ENCODE results near the gene DNM2. TPM values are rescaled to one million over a fixed set of nuclear protein-coding genes. Genes with fewer than 3 reads are reported as not detected.

The DNM2 gene
- total and polyA plus RNA-seq, 12 donors, result 78.9 to 206 (median 131) TPM

DNA sequence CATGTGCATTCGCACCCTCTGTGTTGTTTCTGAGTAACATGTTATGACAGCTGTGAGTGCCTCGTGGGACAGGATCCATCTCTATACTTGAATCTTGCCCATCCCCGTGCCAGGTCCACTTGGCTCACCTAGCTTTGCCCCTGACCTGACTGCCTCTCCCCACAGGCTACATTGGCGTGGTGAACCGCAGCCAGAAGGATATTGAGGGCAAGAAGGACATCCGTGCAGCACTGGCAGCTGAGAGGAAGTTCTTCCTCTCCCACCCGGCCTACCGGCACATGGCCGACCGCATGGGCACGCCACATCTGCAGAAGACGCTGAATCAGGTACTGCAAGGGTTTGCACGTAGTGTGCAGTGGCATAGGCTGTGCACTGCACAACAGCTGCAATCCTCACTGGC is 64.9 kb downstream of the DNM2 start:
- ATAC-seq, result peak; percentile 26 to 89 (median 71)
- peak; percentile 52 to 66 for DNase-seq
- Histone ChIP-seq H3K9me3 (no peaks in the 10 kb centered on the region), H3K27ac (peak overlapping the region in 8 of 10 donors; percentile 11 to 95 (median 45)), H3K36me3 (peaks cover 0 to 100% (median 61%) of the 10 kb centered on the region in 9 donors), H3K4me1 (peaks cover 0 to 74% (median 25%) of the 10 kb centered on the region in 9 donors), H3K4me3 (no peak overlapping the region), H3K27me3 (no peaks in the 10 kb centered on the region)
- 54 to 62% methylated on average over 13 of the region's 13 CpGs for WGBS, 2 donors
- TF ChIP-seq, protein P1, sequence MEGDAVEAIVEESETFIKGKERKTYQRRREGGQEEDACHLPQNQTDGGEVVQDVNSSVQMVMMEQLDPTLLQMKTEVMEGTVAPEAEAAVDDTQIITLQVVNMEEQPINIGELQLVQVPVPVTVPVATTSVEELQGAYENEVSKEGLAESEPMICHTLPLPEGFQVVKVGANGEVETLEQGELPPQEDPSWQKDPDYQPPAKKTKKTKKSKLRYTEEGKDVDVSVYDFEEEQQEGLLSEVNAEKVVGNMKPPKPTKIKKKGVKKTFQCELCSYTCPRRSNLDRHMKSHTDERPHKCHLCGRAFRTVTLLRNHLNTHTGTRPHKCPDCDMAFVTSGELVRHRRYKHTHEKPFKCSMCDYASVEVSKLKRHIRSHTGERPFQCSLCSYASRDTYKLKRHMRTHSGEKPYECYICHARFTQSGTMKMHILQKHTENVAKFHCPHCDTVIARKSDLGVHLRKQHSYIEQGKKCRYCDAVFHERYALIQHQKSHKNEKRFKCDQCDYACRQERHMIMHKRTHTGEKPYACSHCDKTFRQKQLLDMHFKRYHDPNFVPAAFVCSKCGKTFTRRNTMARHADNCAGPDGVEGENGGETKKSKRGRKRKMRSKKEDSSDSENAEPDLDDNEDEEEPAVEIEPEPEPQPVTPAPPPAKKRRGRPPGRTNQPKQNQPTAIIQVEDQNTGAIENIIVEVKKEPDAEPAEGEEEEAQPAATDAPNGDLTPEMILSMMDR (IDR thresholded peaks at IDR 0.05), result no peak
- intact Hi-C loops (cut with DNase I), result loop anchor here in 2 of 10 donors (1.0 to 5.0 kb wide), 2 partner anchors 65 kb away; partner anchors contain the start of gene DNM2 (in 1 of the 2)

DNA sequence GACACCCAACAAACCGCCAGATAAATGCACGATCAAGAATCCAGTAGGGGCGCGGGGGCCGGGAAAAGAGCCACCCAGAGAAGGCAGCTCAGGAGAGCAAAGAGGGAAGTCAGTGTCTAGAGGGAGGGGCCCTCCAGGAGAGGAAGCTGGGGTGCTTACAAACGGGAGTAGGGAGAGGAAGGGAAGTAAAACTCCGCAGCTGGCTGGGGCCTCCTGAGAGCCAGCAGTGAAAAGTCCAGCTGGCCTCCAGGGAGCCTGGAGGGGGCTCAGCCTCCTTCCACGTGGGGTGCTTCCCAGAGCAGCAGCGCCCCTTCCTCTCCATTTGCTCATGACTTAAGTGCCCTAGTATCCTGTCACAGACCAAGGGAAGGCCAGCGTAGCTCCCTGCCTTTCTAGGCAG is 66.4 kb downstream of the DNM2 start:
- peaks cover 0 to 100% (median 71%) of the 10 kb centered on the region in 9 donors for H3K36me3 ChIP-seq
- no peak overlapping the region for H3K4me3 ChIP-seq
- peak overlapping the region in 7 of 10 donors; percentile 22 to 95 (median 54) for H3K27ac ChIP-seq
- TF ChIP-seq, protein P1 (IDR thresholded peaks at IDR 0.05), result no peak
- peak; percentile 33 to 55 for DNase-seq
- H3K4me1 ChIP-seq, result peaks cover 0 to 61% (median 25%) of the 10 kb centered on the region in 9 donors
- intact Hi-C loops (cut with DNase I), result loop anchor here in 1 of 10 donors (5.0 kb wide), 1 partner anchor 67 kb away; the partner anchor contains the start of gene DNM2
- no peaks in the 10 kb centered on the region for H3K27me3 ChIP-seq
- ATAC-seq, result peak in 7 of 8 donors; percentile 29 to 59 (median 43)
- H3K9me3 ChIP-seq, result no peaks in the 10 kb centered on the region
- WGBS, 2 donors, result 59 to 61% methylated on average over 10 of the region's 10 CpGs

DNA sequence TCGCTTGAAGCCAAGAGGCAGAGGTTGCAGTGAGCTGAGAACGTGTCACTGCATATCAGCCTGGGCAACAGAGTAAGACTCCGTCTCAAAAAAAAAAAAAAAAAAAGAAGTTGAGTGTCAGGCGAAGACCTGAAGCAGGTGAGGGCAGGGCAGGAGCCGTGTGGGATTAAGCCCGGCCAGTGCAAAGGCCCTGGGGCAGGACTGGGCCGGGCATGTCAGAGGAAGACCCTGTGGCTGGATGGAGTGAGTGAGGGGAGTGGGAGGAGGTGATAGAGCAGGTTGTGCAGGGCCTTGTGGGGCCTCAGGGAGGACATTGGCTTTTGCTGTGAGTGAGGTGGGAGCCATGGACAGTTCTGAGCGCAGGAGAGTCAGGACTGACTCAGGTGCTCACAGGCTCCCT is 70.3 kb downstream of the DNM2 start:
- intact Hi-C loops (cut with DNase I), result no loop called here
- H3K27me3 ChIP-seq, result no peaks in the 10 kb centered on the region
- H3K4me3 ChIP-seq, result no peak overlapping the region
- H3K4me1 ChIP-seq, result peaks cover 0 to 22% (median 5%) of the 10 kb centered on the region in 9 donors
- WGBS, 2 donors, result 93 to 98% methylated on average over 8 of the region's 8 CpGs
- no peak overlapping the region for H3K27ac ChIP-seq
- no peaks in the 10 kb centered on the region for H3K9me3 ChIP-seq
- TF ChIP-seq, protein P1 (IDR thresholded peaks at IDR 0.05), result no peak
- ATAC-seq (no peak), DNase-seq (no peak)
- peaks cover 0 to 100% (median 86%) of the 10 kb centered on the region in 9 donors for H3K36me3 ChIP-seq

DNA sequence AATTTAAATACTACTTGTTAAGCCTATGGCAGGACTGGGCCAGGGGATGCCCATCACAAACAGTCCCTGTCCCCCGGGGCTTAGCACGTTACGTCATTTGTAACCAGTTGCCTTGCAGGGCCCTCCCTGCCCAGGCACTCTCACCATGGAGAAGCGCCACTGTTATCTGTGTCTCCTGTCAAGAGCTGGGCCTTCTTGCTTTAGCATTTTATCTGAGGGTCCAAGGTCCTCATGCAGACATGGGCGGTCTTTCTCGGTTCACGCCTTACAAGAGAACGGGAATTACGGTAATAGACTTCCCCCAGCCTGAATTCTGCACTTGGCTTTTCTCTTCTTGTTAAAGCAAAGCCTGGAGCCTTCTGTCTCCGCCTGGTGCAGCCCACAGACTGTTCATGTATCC is 72.0 kb downstream of the DNM2 start:
- H3K27me3 ChIP-seq, result no peaks in the 10 kb centered on the region
- TF ChIP-seq, protein P1 (IDR thresholded peaks at IDR 0.05), result no peak
- DNase-seq (no peak), ATAC-seq (no peak)
- H3K4me3 ChIP-seq, result no peak overlapping the region
- H3K27ac ChIP-seq, result no peak overlapping the region
- intact Hi-C loops (cut with DNase I), result loop anchor here in 1 of 10 donors (10.0 kb wide), 1 partner anchor 205 kb away; the partner anchor contains the start of gene AP1M2
- 86 to 89% methylated on average over 10 of the region's 10 CpGs for WGBS, 2 donors
- peaks cover 0 to 5% (median 0%) of the 10 kb centered on the region in 9 donors for H3K4me1 ChIP-seq
- no peaks in the 10 kb centered on the region for H3K9me3 ChIP-seq
- H3K36me3 ChIP-seq, result peaks cover 0 to 100% (median 89%) of the 10 kb centered on the region in 9 donors

Measured in heart right ventricle (tissue), 16 donors.